Panc1 (cell line): ENCODE measurements around the gene UBFD1.

Source experiments
- CTCF ChIP-seq: fragments of 450-650 bp; IDR thresholded peaks from 2 replicates; pipeline ENCODE4 v1.5.1; 2017; ENCODE audit warnings: mild to moderate bottlenecking
- POLR2AphosphoS5 ChIP-seq: IDR thresholded peaks from 2 replicates; pipeline ENCODE4 v1.6.1; 2012; ENCODE audit warnings: mild to moderate bottlenecking, low read depth, low read length, moderate library complexity

GRCh38 chr16:23521965-23522364 is 35.6 kb upstream of the UBFD1 start:
- TF ChIP-seq CTCF (no peak), POLR2AphosphoS5 (no peak)
